ENCODE measurements around the gene KMO. TPM values are rescaled to one million over a fixed set of nuclear protein-coding genes. Genes with fewer than 3 reads are reported as not detected.

KMO gene
- total and polyA plus RNA-seq, 2 experiments from 2014 or later, result 0.05 TPM; not detected in 1

GRCh38 chr1:241488739-241489138, 43.4 kb upstream of the KMO start:
- DNase-seq (ENCODE audit: low spot score) (no peak), ATAC-seq (no peak)
- Histone ChIP-seq H3F3A (replicated peaks; ENCODE audit: low read depth) (no peaks in the 10 kb centered on the region), H3K4me3 (no peak overlapping the region), H4K20me1 (replicated peaks; ENCODE audit: insufficient read depth) (no peaks in the 10 kb centered on the region; the same call in 1 of the 2 replicates), H3K4me2 (no peak overlapping the region), H3K36me3 (ENCODE audit: insufficient read depth) (no peaks in the 10 kb centered on the region), H3K9me2 (ENCODE audit: insufficient read depth) (no peaks in the 10 kb centered on the region), H3K27me3 (ENCODE audit: insufficient read depth) (no peaks in the 10 kb centered on the region), H2AFZ (no peak overlapping the region), H3K79me2 (replicated peaks; ENCODE audit: insufficient read depth) (no peaks in the 10 kb centered on the region), H3K4me1 (ENCODE audit: insufficient read depth) (no peaks in the 10 kb centered on the region), H3K27ac (ENCODE audit: low read depth) (no peak overlapping the region)
- H3K9me3 Mint-ChIP-seq, result peaks cover 7% of the 10 kb centered on the region
- no peak for TF ChIP-seq EZH2 (IDR thresholded peaks at IDR 0.05; ENCODE audit: low read depth, unreplicated experiment)
- TF ChIP-seq JUNB (IDR thresholded peaks at IDR 0.05; ENCODE audit: unreplicated experiment), result no peak
- TF ChIP-seq ZNF462 (CRISPR knock-in tag; IDR thresholded peaks at IDR 0.05), result no peak
- TF ChIP-seq POLR2AphosphoS5 (IDR thresholded peaks at IDR 0.05; ENCODE audit: low read depth), result no peak
- no peak for TF ChIP-seq STAT1 (IDR thresholded peaks at IDR 0.05; ENCODE audit: unreplicated experiment)
- no peak for TF ChIP-seq REST (IDR thresholded peaks at IDR 0.05; ENCODE audit: unreplicated experiment)
- no peak for TF ChIP-seq ZNF114 (CRISPR knock-in tag; IDR thresholded peaks at IDR 0.05)
- TF ChIP-seq CREB1 (CRISPR knock-in tag; IDR thresholded peaks at IDR 0.05; ENCODE audit: low read depth), result no peak
- TF ChIP-seq NANOG (IDR thresholded peaks at IDR 0.05; ENCODE audit: borderline replicate concordance), result no peak
- TF ChIP-seq EZH2phosphoT487 (IDR thresholded peaks at IDR 0.05; ENCODE audit: unreplicated experiment), result no peak
- no peak for TF ChIP-seq ZNF331 (CRISPR knock-in tag; IDR thresholded peaks at IDR 0.05; ENCODE audit: low read depth)
- no peak for TF ChIP-seq CTCF (conservative IDR thresholded peaks at IDR 0.05; ENCODE audit: low read depth in 2 of 2)
- TF ChIP-seq ETS1 (IDR thresholded peaks at IDR 0.05), result no peak
- H3K27ac Mint-ChIP-seq, result no peak overlapping the region
- peaks cover 11% of the 10 kb centered on the region; the same call in 2 of the 3 replicates for H3K36me3 Mint-ChIP-seq (ENCODE audit: low read depth)
- no peak overlapping the region for H3K4me3 Mint-ChIP-seq
- H3K4me1 Mint-ChIP-seq, result no peaks in the 10 kb centered on the region
- H3K27me3 Mint-ChIP-seq (ENCODE audit: insufficient read depth, low read depth, poor library complexity), result no peaks in the 10 kb centered on the region

Measured in GM23338 (cell line).